DND-41 (cell line): Measurements from ENCODE around the gene MAP3K14.

ENCODE experiments used
- ATAC-seq: fragments of 200-7000 bp; cut with Tn5 transposase; 3 replicates; pipeline ENCODE4 v1.9.1; 2021; ENCODE audit warnings: low read depth; ENCODE audit not compliant: insufficient read depth
- DNase-seq: peaks from one replicate; pipeline ENCODE4 v3.0.0-alpha.2; 2020
- H2AFZ ChIP-seq: 2 replicates; pipeline ENCODE4 v1.6.0; 2012; ENCODE audit warnings: low read depth, low read length
- H3K27ac ChIP-seq: 2 replicates; pipeline ENCODE4 v1.5.1; 2012; ENCODE audit warnings: low read length, inconsistent platforms
- H3K27me3 ChIP-seq: fragments of 200-600 bp; sonication (generic); 2 replicates; pipeline ENCODE4 v1.6.0; 2012; ENCODE audit warnings: low read length, mild to moderate bottlenecking, inconsistent platforms; ENCODE audit not compliant: insufficient read depth, poor library complexity
- H3K36me3 ChIP-seq: 2 replicates; pipeline ENCODE4 v1.5.1; 2012; ENCODE audit warnings: low read length, inconsistent platforms; ENCODE audit not compliant: insufficient read depth
- H3K4me1 ChIP-seq: 2 replicates; pipeline ENCODE4 v1.5.1; 2012; ENCODE audit warnings: mild to moderate bottlenecking, low read length; ENCODE audit not compliant: insufficient read depth
- H3K4me2 ChIP-seq: 2 replicates; pipeline ENCODE4 v1.6.0; 2012; ENCODE audit warnings: mild to moderate bottlenecking, moderate library complexity, low read length, inconsistent platforms; ENCODE audit not compliant: insufficient read depth
- H3K4me3 ChIP-seq, 2 experiments: fragments of 200-600 bp in 1 of 2; shearing (Covaris generic) in 1 of 2; 2 replicates each; pipeline ENCODE4 v1.5.1; 2012 to 2016; ENCODE audit warnings: inconsistent platforms in 2 of 2, low read length in 2 of 2, mild to moderate bottlenecking in 2 of 2, low read depth in 1 of 2, moderate library complexity in 1 of 2
- H3K79me2 ChIP-seq: 2 replicates; pipeline ENCODE4 v1.6.0; 2012; ENCODE audit warnings: low read length, inconsistent platforms; ENCODE audit not compliant: insufficient read depth
- H3K9ac ChIP-seq: 2 replicates; pipeline ENCODE4 v1.6.0; 2012; ENCODE audit warnings: low read depth, mild to moderate bottlenecking, inconsistent platforms, low read length, moderate library complexity
- H3K9me3 ChIP-seq: 2 replicates; pipeline ENCODE4 v1.5.1; 2012; ENCODE audit warnings: low read length, moderate library complexity, mild to moderate bottlenecking, inconsistent platforms; ENCODE audit not compliant: insufficient read depth, severe bottlenecking
- H4K20me1 ChIP-seq: 2 replicates; pipeline ENCODE4 v1.6.0; 2012; ENCODE audit warnings: low read length; ENCODE audit not compliant: insufficient read depth
- EZH2 ChIP-seq: IDR thresholded peaks from 3 replicates; pipeline ENCODE4 v1.6.1; 2012; ENCODE audit warnings: borderline replicate concordance, low read depth, mild to moderate bottlenecking, moderate library complexity, low read length, inconsistent platforms; ENCODE audit not compliant: severe bottlenecking
- TF ChIP-seq, protein P1 (sequence below): IDR thresholded peaks from 2 replicates; pipeline ENCODE4 v1.5.1; 2012; ENCODE audit warnings: borderline replicate concordance, low read length, moderate library complexity, mild to moderate bottlenecking; ENCODE audit not compliant: poor library complexity, severe bottlenecking; ENCODE audit errors: extremely low read depth

Gene MAP3K14

GRCh38 chr17:45248132-45248957 lies 68.5 kb downstream of the MAP3K14 start:
- Histone ChIP-seq H4K20me1 (peaks cover 20% of the 10 kb centered on the region), H3K9ac (no peak overlapping the region), H3K9me3 (no peaks in the 10 kb centered on the region), H3K27me3 (no peaks in the 10 kb centered on the region), H3K36me3 (peaks cover 50% of the 10 kb centered on the region), H3K27ac (peak overlapping the region; percentile 20; the same call in 1 of the 2 replicates), H2AFZ (no peak overlapping the region), H3K4me1 (no peaks in the 10 kb centered on the region), H3K4me3 (no peak overlapping the region), H3K4me2 (no peak overlapping the region), H3K79me2 (no peaks in the 10 kb centered on the region)
- peak; percentile 69 for ATAC-seq
- DNase-seq: peak; percentile 56
- TF ChIP-seq, protein P1, sequence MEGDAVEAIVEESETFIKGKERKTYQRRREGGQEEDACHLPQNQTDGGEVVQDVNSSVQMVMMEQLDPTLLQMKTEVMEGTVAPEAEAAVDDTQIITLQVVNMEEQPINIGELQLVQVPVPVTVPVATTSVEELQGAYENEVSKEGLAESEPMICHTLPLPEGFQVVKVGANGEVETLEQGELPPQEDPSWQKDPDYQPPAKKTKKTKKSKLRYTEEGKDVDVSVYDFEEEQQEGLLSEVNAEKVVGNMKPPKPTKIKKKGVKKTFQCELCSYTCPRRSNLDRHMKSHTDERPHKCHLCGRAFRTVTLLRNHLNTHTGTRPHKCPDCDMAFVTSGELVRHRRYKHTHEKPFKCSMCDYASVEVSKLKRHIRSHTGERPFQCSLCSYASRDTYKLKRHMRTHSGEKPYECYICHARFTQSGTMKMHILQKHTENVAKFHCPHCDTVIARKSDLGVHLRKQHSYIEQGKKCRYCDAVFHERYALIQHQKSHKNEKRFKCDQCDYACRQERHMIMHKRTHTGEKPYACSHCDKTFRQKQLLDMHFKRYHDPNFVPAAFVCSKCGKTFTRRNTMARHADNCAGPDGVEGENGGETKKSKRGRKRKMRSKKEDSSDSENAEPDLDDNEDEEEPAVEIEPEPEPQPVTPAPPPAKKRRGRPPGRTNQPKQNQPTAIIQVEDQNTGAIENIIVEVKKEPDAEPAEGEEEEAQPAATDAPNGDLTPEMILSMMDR: no peak
- no peak for TF ChIP-seq EZH2

DNA sequence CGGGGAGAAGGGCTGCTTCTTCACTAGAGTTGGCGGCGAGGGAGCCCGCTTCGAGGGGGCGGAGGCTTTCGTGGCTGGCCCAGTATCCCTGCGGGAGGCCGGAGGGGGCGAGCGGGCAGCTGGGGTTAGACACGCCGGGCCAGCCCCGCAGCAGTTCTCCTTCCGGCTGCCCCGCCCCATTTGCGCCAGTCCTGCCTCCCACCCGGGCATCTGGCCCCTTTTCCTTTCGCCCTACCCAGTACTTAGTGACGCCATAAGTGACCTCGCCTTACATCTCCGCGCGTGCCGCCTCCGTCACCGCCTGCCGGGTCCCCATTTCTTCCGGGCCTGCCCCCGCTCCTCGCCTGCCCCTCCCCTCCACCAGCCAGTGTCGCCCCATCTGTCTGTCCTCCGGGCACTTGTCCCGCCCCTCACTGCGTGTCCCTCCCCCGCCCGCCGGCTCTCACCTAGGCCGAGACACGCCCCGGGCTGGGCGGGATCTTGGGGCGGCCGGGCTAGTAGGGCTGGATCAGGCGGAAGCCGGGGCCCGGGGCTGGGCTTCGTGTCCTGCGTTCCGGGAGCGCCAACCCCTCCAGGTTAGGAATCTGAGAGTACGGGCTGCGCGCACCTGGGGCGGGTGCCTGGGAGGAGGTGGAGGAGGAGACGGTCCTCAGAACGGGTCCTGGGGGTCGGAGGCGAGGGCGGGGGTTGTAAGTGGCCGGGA lies 69.2 kb downstream of the MAP3K14 start:
- H2AFZ ChIP-seq: no peak overlapping the region

DNA sequence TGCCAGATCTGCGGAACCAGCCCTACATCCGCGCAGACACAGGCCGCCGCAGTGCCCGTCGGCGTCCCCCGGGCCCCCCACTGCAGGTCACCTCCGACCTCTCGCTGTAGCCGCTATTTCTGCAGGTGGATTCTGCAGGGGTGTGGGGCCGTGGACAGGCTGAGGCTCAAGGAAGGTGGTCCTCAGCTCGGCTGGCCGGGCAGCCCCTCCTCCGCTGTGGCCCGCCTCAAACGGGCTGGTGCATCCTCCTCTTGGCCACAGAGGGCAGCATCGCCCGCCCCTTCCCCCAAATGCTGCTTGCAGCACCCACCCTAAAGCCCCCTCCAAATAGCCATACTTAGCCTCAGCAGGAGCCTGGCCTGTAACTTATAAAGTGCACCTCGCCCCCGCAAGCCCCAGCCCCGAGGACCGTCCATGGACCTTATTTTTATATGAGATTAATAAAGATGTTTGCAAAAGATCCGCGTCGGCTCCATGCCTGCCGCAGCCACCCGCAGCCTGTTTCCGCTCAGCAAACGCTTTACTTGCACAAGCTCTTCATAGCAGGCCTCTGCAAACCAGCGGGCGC lies 69.9 kb downstream of the MAP3K14 start:
- no peak overlapping the region for H3K4me3 ChIP-seq
- H3K79me2 ChIP-seq: no peaks in the 10 kb centered on the region
- no peak overlapping the region for H2AFZ ChIP-seq
- H3K4me1 ChIP-seq: no peaks in the 10 kb centered on the region
- no peaks in the 10 kb centered on the region for H3K9me3 ChIP-seq
- no peak overlapping the region for H3K4me2 ChIP-seq
- H4K20me1 ChIP-seq: peaks cover 20% of the 10 kb centered on the region
- TF ChIP-seq, protein P1: peak; percentile 13
- no peak for TF ChIP-seq EZH2
- DNase-seq: no peak
- H3K36me3 ChIP-seq: peaks cover 63% of the 10 kb centered on the region
- ATAC-seq: no peak
- no peaks in the 10 kb centered on the region for H3K27me3 ChIP-seq
- no peak overlapping the region for H3K9ac ChIP-seq
- no peak overlapping the region for H3K27ac ChIP-seq

More for the DNA sequence above, 69.2 kb downstream of the MAP3K14 start:
- no peaks in the 10 kb centered on the region for H3K4me1 ChIP-seq
- H3K9ac ChIP-seq: no peak overlapping the region
- peaks cover 58% of the 10 kb centered on the region for H3K36me3 ChIP-seq
- no peak overlapping the region for H3K27ac ChIP-seq
- no peak overlapping the region for H3K4me2 ChIP-seq
- H4K20me1 ChIP-seq: peaks cover 20% of the 10 kb centered on the region
- ATAC-seq: peak; percentile 41
- no peak for TF ChIP-seq EZH2
- TF ChIP-seq, protein P1: no peak
- no peaks in the 10 kb centered on the region for H3K9me3 ChIP-seq
- no peak overlapping the region for H3K4me3 ChIP-seq
- no peaks in the 10 kb centered on the region for H3K27me3 ChIP-seq
- no peaks in the 10 kb centered on the region for H3K79me2 ChIP-seq
- DNase-seq: peak; percentile 49
